ENCODE data around the gene TMTC2. TPM values are rescaled to one million over a fixed set of nuclear protein-coding genes. Genes with fewer than 3 reads are reported as not detected.

Gene TMTC2
- total and polyA plus RNA-seq, 10 of the 15 experiments (the other 5 are each of a cell fraction or from before 2014, with no cell fraction given): 0.14 to 9.7 (median 1.2) TPM

DNA sequence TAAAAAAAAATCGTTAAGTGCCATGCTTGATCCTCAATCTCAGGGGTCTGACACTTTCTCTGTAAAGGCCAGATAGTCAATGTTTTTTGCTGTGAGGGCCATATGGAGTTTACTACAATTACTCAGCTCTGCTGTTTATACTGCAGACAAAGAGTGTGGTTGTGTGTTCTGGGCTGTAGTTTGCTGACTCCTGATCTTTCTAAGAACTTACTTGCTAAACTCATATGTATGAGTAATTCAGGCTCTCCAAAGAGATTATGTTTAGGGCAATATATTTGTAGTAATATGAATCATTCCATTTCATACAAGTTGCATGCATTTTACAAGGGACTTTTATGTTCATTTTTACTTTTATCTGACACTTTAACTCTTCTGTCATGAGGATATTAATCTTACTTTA lies 188.2 kb downstream of the TMTC2 start:
- Histone ChIP-seq H4K20me1 (ENCODE audit: control insufficient read depth, insufficient read depth) (no peaks in the 10 kb centered on the region), H3K9me3 (replicated peaks; ENCODE audit: control insufficient read depth, insufficient read depth, low read length) (no peaks in the 10 kb centered on the region), H3K9ac (ENCODE audit: control insufficient read depth, insufficient read depth, low read length) (no peak overlapping the region), H3K4me3 (no peak overlapping the region), H3K4me2 (ENCODE audit: control insufficient read depth, insufficient read depth) (no peak overlapping the region), H3K27ac (ENCODE audit: control insufficient read depth, insufficient read depth) (no peak overlapping the region), H2AFZ (ENCODE audit: control insufficient read depth, low read depth, low read length) (no peak overlapping the region), H3K27me3 (replicated peaks in 1 of 2; ENCODE audit: control insufficient read depth in 2 of 2, insufficient read depth in 2 of 2, low read length in 1 of 2) (no peaks in the 10 kb centered on the region), H3K36me3 (ENCODE audit: control insufficient read depth in 2 of 2, insufficient read depth in 2 of 2, low read length in 1 of 2) (no peaks in the 10 kb centered on the region), H3K79me2 (ENCODE audit: control insufficient read depth, insufficient read depth, low read length) (no peaks in the 10 kb centered on the region), H3K4me1 (ENCODE audit: control insufficient read depth, insufficient read depth, low read length) (no peaks in the 10 kb centered on the region)
- intact Hi-C loops (cut with micrococcal nuclease; ENCODE audit: unreplicated experiment) (no loop called here), in situ Hi-C loops (cut with MboI) (no loop called here)
- no peak for TF ChIP-seq ZBTB33 (IDR thresholded peaks at IDR 0.05)
- no peak for TF ChIP-seq KLF5 (IDR thresholded peaks at IDR 0.05; ENCODE audit: partially characterized antibody)
- TF ChIP-seq SP1 (IDR thresholded peaks at IDR 0.05; ENCODE audit: low read depth, low read length): no peak
- no peak for TF ChIP-seq RBBP5 (conservative IDR thresholded peaks at IDR 0.05)
- TF ChIP-seq EZH2 (IDR thresholded peaks at IDR 0.05; ENCODE audit: borderline replicate concordance, control insufficient read depth, low read depth, low read length): no peak
- TF ChIP-seq SRF (IDR thresholded peaks at IDR 0.05; ENCODE audit: low read depth in 2 of 2, low read length in 2 of 2): no peak
- TF ChIP-seq BCL11A (IDR thresholded peaks at IDR 0.05; ENCODE audit: low read depth, low read length): no peak
- BruUV-seq (replicated peaks): no TSS peak
- RAD21 ChIA-PET (ENCODE audit: unreplicated experiment): no interaction called here
- FAIRE-seq (no peak), ATAC-seq (peak; percentile 35), DNase-seq (ENCODE audit: low read depth, low spot score) (no peak)
- WGBS (ENCODE audit: insufficient coverage, insufficient replicate concordance, low lambda C conversion rate, missing lambda C conversion rate): 0% methylated on average over 1 of the region's 1 CpG
- CTCF ChIA-PET: interaction anchor here (1.3 kb wide), 1 partner anchor 18 kb away, joined by 3 read pairs; no protein-coding TSS in a partner anchor
- POLR2A ChIA-PET: interaction anchor here (1.4 kb wide), 1 partner anchor 188 kb away, joined by 3 read pairs; the partner anchor contains the start of gene TMTC2
- SMC1A ChIA-PET (ENCODE audit: uncharacterized antibody, unreplicated experiment): interaction anchor here (0.7 to 1.1 kb wide), 2 partner anchors 9 to 18 kb away, joined by 3 read pairs; no protein-coding TSS in a partner anchor

Data from GM12878 (cell line).